NCI-H460 (cell line): ENCODE results near the gene CDKAL1. TPM values are rescaled to one million over a fixed set of nuclear protein-coding genes. Genes with fewer than 3 reads are reported as not detected.
"Not testable (repeated sequence)": the region's sequence is repeated elsewhere in the genome, so short reads cannot be mapped to it uniquely, and the experiment has no call there.

ENCODE experiments used
- DNase-seq: peaks from one replicate; pipeline ENCODE4 v3.0.0-alpha.2; 2016; ENCODE audit warnings: low read depth; ENCODE audit errors: extremely low read depth
- total RNA-seq: library from RNA; depleted of rRNA; stranded (reverse); fragments of >200 nt; shearing (Covaris generic); gene quantifications from 2 replicates; pipeline ENCODE4 v1.2.3, GENCODE V29; 2014

CDKAL1 gene
- total RNA-seq, 1 experiment from 2014 or later = 12.3 TPM

DNA sequence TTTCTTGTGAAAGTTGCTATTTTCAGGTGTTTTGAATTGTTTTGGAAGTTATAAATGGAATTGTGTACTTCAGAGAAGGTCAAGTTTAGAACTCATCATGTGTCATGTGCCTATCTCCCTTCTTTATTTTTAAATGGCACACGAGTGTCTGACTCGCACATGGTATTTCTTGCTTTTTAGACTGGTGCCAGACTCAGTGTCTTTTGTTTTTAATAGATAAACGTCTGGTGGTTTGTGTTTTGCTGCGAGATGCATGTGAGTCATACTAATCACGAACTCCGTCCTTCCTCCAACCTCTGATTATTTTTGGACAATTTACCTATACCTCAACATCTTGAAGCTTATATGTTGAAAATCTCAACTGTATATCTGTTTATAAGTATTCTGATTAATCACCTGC, 292.1 kb downstream of the CDKAL1 start:
- no peak for DNase-seq

DNA sequence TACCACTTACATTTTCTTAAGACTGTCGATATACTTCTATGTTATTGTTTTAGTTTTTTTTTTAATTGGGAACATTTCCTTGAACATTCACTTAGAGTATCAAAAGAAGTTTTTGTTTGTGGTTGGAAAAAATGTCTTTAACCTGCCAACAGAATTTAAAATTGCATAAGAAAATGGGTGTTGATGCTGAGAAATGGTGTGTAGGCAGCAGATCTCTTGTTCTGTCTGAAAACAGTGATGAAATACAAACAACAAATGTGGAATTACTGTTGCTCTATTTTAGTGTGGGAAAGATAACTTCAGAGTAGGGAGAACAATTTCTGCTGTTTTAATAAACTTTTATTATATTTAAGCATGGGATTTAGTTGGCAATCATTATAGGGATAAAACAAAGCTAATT, 293.5 kb downstream of the CDKAL1 start:
- no peak for DNase-seq

DNA sequence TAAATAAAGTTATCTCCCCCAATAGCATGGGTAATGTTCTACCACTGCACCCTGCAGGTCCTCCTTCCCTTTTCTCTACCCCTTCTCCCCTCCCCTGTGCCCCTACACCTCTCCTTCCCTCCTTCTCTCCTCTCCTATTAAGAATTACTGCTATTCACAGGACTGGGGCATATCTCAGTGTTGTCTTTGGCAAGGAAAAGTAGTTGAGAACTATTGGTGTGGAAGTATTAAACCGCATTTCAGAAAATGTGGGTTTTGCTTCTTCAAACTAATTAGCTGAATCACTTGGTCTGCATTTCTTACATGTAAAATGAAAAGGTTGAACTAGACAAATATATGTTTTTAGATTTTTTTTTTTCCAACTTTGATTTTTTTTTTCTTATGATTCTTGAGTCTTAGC, 296.3 kb downstream of the CDKAL1 start:
- DNase-seq = no peak

DNA sequence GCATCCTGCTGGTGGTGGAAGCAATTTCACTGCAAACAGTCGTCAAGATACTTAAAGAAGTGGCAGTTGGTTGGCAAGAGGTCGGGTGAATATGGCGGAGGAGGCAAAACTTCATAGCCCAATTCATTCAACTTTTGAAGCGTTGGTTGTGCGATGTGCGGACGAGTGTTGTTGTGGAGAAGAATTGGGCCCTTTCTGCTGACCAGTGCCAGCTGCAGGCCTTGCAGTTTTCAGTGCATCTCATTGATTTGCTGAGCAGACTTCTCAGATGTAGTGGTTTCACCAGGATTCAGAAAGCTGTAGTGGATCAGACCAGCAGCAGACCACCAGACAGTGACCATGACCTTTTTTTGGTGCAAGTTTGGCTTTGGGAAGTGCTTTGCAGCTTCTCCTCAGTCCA, 297.0 kb downstream of the CDKAL1 start:
- not testable (repeated sequence) for DNase-seq

DNA sequence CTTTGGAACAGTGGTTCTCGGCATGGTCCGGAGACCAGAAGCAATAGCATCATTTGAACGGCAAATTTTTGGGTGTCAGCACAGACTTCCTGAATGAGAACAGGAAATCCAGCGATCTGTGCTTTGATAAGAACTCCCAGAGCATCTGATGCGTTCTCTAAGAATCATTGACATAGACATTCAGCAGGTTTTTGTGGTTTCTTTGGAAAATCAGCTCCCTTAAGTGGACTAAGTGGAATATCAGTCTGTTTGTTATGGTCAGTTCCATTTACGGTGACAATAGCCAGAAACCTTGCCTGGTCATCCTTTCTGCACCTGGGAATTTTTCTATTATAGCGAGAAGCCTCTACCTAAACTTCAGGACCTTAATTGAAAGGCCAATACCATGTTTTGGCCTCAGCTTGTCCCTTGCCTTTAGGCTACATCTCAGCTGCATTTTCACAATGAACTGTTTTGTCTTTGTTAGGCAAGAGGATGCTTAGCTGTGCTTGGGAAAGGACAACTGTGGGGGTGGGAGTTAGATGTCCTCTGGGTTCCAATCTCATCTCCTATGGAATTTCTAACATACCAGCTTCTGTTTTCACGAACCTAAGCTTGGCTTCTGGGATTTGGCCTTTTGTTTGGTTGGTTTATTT, 299.7 kb downstream of the CDKAL1 start:
- no peak for DNase-seq

DNA sequence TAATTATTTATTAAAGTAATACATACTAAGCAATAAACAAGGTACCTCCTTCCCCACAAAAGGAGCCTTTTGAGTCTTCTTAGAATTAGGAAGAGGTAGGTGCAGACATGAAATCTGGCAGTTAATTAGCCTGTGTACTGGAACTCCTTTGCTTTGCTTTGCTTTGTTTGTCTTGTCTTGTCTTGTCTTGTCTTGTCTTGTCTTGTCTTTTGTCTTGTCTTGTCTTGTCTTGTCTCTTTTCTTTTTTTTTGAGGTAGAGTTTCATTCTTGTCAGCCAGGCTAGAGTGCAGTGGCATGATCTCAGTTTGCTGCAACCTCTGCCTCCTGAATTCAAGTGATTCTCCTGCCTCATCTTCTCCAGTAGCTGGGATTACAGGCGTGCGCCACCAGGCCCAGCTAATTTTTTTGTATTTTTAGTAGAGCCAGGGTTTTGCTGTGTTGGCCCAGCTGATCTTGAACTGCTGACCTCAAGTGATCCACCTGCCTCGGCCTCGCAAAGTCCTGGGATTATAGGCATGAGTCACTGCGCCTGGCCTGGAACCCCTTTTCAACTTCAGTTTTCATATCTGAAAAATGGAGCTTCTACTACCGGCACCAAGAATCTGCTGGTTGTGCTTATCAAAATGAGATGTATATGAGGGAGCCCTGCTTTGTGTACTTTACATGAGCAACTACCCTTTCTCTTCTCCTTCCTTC, 301.2 kb downstream of the CDKAL1 start:
- DNase-seq = no peak

DNA sequence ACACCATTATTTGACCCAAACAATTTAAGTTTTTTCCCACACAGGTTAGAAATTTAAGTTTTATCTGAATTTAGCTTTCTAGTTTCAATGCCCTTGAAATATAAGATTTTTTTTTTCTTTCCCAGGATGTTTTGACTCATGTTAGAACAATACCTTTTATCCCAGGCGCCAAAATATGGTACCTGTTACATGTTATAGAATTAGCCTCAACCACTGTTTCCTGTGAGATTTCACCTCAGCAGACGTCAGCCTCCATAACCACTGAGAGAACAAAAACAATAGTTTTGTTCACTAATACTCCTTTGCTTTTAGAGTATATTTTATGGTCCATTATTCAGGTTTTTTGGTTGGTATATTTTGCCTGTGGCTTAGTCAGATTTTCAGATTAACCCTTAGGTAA, 302.9 kb downstream of the CDKAL1 start:
- no peak for DNase-seq

DNA sequence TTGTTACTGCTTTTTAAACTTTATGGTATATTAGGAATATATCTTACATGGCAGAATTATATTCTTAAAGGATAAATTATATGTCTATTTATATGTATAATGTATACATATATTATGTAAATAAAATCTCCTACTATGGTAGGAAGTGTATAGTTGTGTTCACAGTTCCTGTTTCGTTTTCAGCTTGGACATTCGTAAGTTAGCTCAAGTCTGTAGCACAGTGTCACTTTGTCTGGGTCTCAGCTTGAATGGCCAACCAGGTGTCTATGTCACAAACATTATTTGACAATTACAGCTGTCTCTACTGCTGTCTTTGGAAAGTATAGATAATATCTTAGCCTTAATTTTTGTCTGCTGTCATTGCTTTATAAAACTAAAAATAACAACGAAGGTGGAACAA, 303.9 kb downstream of the CDKAL1 start:
- no peak for DNase-seq

DNA sequence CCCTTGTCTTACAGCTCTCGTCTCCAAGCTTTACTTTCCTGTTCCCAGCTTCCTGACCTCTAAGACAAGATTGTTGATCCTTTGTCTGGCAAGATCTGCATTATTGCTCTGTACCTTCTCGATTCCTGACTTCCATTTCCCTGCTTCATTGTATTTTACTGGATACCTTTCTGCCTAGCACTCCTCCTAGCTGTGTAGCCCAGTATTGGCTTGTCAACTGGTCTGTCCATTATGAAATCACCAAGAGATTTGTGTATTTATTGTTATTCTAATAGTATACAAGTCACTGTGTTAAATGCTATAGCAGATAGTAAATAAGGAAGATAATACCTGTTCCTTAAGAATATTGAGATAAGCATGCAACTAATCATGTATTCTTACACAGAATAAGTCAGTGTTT, 305.4 kb downstream of the CDKAL1 start:
- no peak for DNase-seq

DNA sequence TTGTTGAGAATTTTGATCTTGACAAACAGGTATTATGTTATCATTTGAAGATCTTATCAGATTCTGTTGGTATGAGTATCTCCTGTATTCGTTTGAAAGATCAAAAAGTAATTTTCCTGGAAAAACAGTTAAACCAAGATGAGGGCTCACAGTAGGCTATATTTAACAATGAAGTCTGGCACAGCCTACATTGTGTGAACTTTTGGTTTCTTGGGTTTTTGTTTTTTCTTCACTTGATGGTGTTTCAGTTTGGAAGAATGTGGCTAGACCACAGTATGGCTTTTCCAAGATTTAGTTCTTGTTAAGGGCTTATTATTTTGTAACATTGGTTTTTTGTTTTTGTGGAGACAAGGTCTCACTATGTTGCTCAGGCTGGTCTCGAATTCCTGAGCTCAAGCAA, 306.4 kb downstream of the CDKAL1 start:
- DNase-seq = no peak

DNA sequence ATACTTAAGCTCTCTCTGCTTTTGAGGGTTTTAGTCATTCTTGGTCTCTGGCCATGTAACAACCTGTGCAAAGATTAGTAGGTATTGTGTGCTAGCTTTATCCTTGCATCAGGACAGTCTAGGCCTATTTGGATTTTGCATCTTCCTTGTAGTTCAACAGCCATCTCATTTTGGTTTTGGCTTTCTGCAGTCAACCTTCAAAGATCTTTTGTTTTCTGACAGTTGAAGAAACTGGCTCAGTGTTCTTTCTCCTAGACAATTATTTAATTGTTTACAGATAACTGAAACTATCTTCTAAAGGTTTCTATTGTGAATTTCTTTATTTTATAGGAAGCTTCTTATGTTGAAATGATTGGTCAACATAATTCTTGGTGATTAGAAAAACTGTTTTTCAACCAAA, 307.5 kb downstream of the CDKAL1 start:
- no peak for DNase-seq

DNA sequence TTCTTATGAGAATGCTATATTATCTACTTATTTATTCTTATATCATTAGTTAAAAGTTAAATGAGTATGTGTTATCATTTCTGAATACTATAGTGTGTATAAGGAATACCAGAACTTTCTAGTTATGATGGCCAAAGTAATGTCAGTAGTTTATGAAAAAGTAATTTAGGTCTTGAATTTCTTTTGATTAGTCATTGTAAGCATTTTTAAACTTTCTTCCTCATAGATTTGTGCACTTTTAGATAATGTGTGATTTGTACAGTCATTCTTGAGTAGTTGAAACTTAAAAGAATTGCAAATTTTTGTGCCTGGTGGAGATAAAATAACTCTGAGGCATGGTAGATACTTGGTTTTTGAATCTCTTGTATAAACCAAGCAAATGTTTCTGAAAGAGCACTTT, 311.3 kb downstream of the CDKAL1 start:
- DNase-seq = no peak

DNA sequence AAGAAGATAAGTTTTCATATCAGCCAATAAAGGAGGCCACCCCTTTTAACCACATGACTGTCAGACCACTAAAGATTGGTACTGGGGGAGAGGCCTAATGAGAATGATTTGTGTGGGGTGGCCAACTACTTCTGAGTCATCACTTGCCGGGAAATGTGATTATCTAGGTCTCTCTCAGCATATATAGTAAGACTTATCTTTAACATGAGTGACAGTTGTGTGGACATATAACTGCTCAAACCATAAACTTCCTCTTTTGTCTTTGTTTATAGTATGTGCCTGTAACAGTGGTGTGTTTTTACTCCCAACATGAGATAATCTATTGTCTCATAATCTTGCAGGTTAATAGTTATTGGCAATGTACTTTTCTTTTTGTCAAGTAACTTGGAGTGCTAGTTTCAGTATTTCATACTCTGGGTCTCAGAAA, 312.4 kb downstream of the CDKAL1 start:
- DNase-seq = no peak

DNA sequence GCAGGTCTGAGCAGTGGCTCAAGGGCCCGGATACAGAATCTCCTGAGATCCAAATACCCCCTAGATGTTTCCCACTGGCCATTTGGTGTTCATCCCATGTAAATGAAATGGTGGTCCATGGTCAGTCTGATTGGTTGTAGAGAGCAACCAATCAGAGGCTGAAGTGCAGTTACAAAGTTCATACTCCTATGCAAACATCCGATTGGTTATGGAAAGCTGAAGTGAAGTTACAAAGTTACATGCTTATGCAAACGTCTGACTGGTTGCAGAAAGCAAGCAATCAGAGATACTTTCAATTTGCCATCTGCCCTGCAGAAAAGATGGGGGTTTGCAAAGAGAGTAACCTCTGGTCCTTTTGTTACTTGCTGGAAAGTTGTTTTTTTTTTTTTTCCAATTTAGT, 313.6 kb downstream of the CDKAL1 start:
- DNase-seq = no peak

DNA sequence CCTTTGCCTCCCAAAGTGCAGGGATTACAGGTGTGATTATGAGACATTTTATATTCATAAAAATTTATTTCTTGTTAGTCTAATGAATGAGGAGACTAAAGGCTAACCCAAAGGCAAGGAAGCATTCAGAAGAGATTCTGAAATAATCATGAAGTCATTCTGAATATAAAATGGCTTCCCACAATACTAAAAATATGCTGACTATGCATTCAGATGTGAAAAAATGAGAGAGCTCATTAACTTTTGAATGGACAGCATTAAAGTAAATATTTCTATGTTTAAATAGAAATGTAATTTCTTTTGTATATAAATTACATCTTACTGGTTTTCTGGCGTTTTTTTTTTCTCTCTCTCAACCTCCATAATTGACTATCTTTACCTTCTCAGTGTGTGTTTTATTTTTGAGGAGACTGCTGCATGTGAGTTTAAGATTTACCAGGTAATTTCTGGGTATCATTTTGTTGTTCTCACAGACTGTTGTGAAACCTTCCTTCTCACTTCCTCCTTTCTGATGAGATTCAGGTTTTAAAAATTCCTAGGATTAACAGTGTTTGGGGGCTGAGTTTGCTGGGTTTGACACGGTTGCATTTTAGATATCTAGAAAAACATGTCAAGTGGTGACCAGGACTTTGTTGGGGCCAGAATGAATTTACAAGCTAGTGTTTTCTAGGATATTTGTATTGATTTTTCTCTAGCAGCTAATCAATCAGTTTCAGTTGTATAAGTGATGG, 316.6 kb downstream of the CDKAL1 start:
- DNase-seq = no peak

DNA sequence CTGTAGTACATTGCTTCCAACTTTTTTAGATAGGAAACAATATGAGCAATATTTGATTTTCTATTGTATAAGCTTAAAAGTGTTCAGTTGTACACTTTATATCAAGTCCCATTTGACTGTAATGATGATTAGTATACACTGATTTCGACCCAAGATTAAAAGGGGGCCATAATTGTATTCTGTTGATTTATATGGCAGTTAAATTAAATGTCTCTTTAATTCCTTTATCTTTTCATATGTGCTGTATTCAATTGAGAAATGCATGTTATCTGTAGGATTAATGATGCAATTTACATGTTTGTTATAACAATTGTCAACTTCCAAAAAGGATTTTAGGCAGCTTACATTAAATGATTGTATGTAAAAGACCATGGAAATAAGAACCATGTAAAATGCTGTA, 317.5 kb downstream of the CDKAL1 start:
- no peak for DNase-seq

DNA sequence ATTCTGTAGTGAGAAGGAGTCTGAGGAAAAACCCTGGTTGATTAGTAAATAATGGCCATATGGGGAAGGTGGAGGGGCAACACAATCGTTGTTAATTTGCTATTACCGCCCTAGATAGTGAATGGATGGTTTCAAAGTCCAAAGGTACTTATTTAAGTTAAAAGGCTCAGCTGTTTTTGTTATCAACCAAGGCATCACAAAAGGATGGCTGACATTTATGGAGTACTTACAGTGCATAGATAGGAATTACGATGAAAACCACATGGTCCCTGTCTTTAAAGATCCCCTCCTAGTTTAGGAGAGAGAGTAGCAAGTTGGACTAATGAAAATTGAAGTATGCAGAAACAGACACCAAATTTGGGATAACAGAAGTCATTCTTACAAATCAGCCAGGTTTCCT, 319.6 kb downstream of the CDKAL1 start:
- DNase-seq = no peak

DNA sequence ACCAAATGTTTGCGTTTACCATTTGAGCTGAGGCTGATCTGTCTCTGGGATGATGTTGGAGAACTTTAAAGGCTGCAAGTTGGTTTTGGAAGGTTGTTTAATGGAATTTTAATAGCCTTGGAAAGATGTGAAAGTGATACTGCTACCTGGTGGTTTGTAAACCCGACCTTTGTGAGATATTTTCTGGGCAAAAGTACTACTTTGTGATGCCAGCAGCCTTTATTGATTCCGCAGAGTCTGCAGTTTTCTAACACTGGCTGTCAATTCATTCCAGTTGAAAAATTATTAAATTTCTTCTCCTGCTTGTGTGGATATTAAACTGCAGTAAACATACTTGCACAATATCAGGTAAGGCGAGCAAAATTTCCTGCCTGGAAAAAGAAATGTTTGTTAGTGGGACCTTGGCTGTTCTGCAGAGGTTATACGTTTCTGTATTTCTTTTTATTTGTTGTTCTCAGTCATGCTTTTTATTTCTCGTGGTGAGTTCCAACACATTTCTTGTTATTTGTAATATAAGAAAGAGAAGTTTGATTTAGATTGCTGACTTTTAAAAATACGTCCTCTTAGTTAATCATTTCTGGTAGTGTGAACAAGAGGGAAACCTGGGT, 322.5 kb downstream of the CDKAL1 start:
- DNase-seq = no peak

DNA sequence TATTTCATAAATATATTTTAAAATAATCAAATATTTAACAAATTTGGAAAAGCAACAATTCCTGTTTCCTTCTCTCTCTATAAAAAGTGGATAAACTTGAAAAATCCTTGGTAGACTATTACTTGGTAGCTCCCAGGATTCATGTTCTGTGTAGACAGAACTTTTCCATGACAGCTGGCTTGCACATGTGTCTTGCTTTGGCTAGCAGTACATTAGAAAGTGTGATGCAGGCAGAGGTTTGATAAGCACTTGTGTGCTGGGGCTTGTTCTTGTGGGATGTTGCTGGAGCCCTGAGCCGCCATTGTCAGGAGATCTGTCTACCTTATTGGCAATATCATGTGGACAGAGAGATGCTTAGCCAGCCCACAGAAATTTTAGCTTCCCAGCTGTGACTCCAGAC, 327.2 kb downstream of the CDKAL1 start:
- no peak for DNase-seq

DNA sequence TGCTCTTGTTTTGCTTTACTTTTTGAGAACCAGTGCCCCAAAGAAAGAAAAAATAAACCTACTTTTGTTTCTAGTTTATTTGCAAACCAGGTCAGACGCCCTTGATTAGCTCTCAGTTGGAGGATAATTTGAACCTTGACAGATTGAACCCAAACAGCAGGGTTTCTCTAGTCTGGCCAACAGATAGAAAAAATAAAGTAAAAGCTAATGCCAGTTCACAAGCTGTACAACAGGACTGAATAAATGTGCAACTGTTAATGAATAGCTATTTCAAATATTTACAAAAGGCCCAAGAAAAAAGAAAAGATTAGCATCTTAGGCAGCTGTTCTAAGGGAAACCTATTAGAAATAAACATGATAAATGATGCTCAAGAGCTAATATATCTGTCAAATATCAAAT, 331.8 kb downstream of the CDKAL1 start:
- no peak for DNase-seq

DNA sequence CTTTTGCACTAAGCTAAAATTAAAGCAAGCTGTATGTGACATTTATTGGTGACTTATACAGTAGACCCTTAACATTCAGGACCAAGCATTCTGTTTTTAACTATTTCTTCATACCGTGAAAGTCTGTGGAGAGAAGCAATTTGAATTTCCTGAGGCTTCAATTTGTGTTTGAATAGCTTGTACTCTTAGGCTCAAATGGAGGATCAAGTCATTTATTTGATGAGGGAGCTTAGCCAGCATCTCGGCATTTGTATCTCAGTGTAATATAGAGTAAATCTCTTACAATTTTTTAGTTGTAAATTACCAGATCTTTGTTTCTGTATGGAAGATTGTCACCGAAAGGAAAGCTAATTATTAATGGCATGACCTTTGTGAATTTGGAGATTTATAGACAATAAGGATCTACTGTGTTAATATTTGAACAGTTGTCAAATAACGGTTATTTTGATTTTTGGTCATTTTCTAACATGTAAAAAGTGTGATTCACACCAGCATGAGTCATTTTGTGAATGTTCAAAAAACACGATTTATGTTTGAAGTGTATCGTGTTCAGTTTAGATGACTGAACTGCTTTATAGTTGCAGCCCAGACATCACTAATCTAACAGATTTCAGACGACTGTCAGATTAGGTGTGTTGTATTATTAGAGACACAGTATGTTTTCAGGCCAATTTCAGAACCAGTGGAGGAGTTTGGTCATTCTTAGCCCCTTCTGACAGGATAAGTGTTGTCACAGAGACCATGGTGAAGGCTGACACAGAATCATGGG, 332.9 kb downstream of the CDKAL1 start:
- DNase-seq = no peak
